ENCODE data around the gene ARAP1. TPM values are rescaled to one million over a fixed set of nuclear protein-coding genes. Genes with fewer than 3 reads are reported as not detected.
A peak's percentile ranks its signal among the peaks of the same experiment; 100 is the strongest.

Gene ARAP1
- total and polyA plus RNA-seq, 10 donors: 76.7 to 365 (median 270) TPM

- no peak for DNase-seq
- Histone ChIP-seq H3K4me1 (peaks cover 0 to 44% (median 12%) of the 10 kb centered on the region in 6 donors), H3K36me3 (peaks cover 0 to 12% (median 5%) of the 10 kb centered on the region in 6 donors), H3K9me3 (no peaks in the 10 kb centered on the region), H3K4me3 (no peak overlapping the region), H3K27me3 (replicated peaks in 1 of 7) (peaks cover 0 to 66% (median 44%) of the 10 kb centered on the region in 7 donors), H3K27ac (no peak overlapping the region)
- no peak for TF ChIP-seq CTCF (IDR thresholded peaks at IDR 0.05 in 8 of 11, conservative IDR thresholded peaks at IDR 0.05 in 3 of 11)
- peak in 2 of 3 donors; percentile 15 to 33 for TF ChIP-seq POLR2AphosphoS5 (IDR thresholded peaks at IDR 0.05)
- TF ChIP-seq POLR2A (IDR thresholded peaks at IDR 0.05): no peak
- 64 to 80% (median 76%) methylated on average over 7 to 8 of the region's 8 CpGs for WGBS, 5 donors
- intact Hi-C loops (cut with DNase I; ENCODE audit: low total_unique reads): no loop called here
Observed at GRCh38 chr11:72678524-72678923, 73.7 kb downstream of the ARAP1 start.

GRCh38 chr11:72676861-72677341, 75.3 kb downstream of the ARAP1 start:
- peak; percentile 89 for DNase-seq
- Histone ChIP-seq H3K9me3 (no peaks in the 10 kb centered on the region), H3K4me1 (peaks cover 0 to 32% (median 10%) of the 10 kb centered on the region in 6 donors), H3K27me3 (replicated peaks in 1 of 7) (peaks cover 0 to 83% (median 52%) of the 10 kb centered on the region in 7 donors), H3K4me3 (no peak overlapping the region), H3K27ac (no peak overlapping the region), H3K36me3 (no peaks in the 10 kb centered on the region)
- TF ChIP-seq POLR2A (IDR thresholded peaks at IDR 0.05): no peak
- peak; percentile 36 to 81 (median 46) for TF ChIP-seq POLR2AphosphoS5 (IDR thresholded peaks at IDR 0.05)
- TF ChIP-seq CTCF (IDR thresholded peaks at IDR 0.05 in 8 of 11, conservative IDR thresholded peaks at IDR 0.05 in 3 of 11): no peak
- intact Hi-C loops (cut with DNase I; ENCODE audit: low total_unique reads): no loop called here
- WGBS, 5 donors: 4 to 9% (median 4%) methylated on average over 22 to 30 of the region's 30 CpGs

GRCh38 chr11:72675221-72675620, 77.0 kb downstream of the ARAP1 start:
- DNase-seq: no peak
- Histone ChIP-seq H3K27me3 (replicated peaks in 1 of 7) (peaks cover 0 to 99% (median 56%) of the 10 kb centered on the region in 7 donors), H3K9me3 (no peaks in the 10 kb centered on the region), H3K4me1 (peaks cover 0 to 19% (median 8%) of the 10 kb centered on the region in 6 donors), H3K27ac (no peak overlapping the region), H3K36me3 (no peaks in the 10 kb centered on the region), H3K4me3 (no peak overlapping the region)
- WGBS, 5 donors: 25 to 56% (median 35%) methylated on average over 2 of the region's 2 CpGs
- TF ChIP-seq POLR2AphosphoS5 (IDR thresholded peaks at IDR 0.05) (no peak), POLR2A (IDR thresholded peaks at IDR 0.05) (no peak), CTCF (IDR thresholded peaks at IDR 0.05 in 8 of 11, conservative IDR thresholded peaks at IDR 0.05 in 3 of 11) (no peak)
- intact Hi-C loops (cut with DNase I; ENCODE audit: low total_unique reads): no loop called here

- H3K36me3 ChIP-seq: no peaks in the 10 kb centered on the region
- H3K9me3 ChIP-seq: no peaks in the 10 kb centered on the region
- H3K27ac ChIP-seq: no peak within 1 kb of the TSS
- no peak within 1 kb of the TSS for H3K4me3 ChIP-seq
- H3K4me1 ChIP-seq: peaks cover 0 to 19% (median 8%) of the 10 kb centered on the region in 6 donors
- DNase-seq: no peak
- 9 to 14% (median 13%) methylated on average over 16 to 21 of the region's 21 CpGs for WGBS, 5 donors
- TF ChIP-seq CTCF (IDR thresholded peaks at IDR 0.05 in 8 of 11, conservative IDR thresholded peaks at IDR 0.05 in 3 of 11) (no peak), POLR2AphosphoS5 (IDR thresholded peaks at IDR 0.05) (peak in 2 of 3 donors; percentile 6 to 68)
- intact Hi-C loops (cut with DNase I; ENCODE audit: low total_unique reads): no loop called here
- peaks cover 0 to 100% (median 62%) of the 10 kb centered on the region in 7 donors for H3K27me3 ChIP-seq (replicated peaks in 1 of 7)
Observed at GRCh38 chr11:72673943-72674828, 78.0 kb downstream of the ARAP1 start, which contains the start of gene PDE2A. TSS of gene PDE2A (minus strand) at chr11:72674422. CDS start at chr11:72674207, 215 bp downstream.

Measured in spleen (tissue), 11 donors.